Loucy (cell line): Measurements from ENCODE around the gene USP25.

Experiments used
- EZH2phosphoT487 ChIP-seq: fragments of 200-600 bp; IDR thresholded peaks from 2 replicates; pipeline ENCODE4 v1.6.1; 2018; ENCODE audit warnings: antibody characterized with exemption, mild to moderate bottlenecking, moderate library complexity, borderline replicate concordance
- TF ChIP-seq, protein P1 (sequence below): fragments of 200-600 bp; sonication (generic); conservative IDR thresholded peaks from 2 replicates; pipeline ENCODE4 v1.5.1; 2014; ENCODE audit warnings: mild to moderate bottlenecking, antibody characterized with exemption, low read length

DNA sequence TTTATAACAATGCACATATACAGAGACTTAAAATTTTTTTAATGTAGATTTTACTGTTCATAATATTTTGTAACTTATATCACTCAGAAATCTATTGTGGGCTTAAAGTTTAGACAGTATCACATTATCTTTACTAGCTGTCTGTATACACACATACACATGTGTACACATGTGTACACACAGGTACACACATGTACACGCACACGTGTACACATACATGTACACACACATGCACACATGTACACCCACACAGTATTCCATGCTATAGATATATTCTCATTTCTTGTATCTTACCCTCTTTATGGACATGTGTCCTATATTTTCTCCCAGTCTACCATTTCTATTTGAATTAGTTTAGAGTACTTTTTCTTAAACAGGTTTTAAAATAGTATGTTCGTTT is 123.3 kb downstream of the USP25 start:
- TF ChIP-seq, protein P1, sequence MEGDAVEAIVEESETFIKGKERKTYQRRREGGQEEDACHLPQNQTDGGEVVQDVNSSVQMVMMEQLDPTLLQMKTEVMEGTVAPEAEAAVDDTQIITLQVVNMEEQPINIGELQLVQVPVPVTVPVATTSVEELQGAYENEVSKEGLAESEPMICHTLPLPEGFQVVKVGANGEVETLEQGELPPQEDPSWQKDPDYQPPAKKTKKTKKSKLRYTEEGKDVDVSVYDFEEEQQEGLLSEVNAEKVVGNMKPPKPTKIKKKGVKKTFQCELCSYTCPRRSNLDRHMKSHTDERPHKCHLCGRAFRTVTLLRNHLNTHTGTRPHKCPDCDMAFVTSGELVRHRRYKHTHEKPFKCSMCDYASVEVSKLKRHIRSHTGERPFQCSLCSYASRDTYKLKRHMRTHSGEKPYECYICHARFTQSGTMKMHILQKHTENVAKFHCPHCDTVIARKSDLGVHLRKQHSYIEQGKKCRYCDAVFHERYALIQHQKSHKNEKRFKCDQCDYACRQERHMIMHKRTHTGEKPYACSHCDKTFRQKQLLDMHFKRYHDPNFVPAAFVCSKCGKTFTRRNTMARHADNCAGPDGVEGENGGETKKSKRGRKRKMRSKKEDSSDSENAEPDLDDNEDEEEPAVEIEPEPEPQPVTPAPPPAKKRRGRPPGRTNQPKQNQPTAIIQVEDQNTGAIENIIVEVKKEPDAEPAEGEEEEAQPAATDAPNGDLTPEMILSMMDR: no peak
- no peak for TF ChIP-seq EZH2phosphoT487
